ENCODE data around the gene SPACA4.

Gene SPACA4

DNA sequence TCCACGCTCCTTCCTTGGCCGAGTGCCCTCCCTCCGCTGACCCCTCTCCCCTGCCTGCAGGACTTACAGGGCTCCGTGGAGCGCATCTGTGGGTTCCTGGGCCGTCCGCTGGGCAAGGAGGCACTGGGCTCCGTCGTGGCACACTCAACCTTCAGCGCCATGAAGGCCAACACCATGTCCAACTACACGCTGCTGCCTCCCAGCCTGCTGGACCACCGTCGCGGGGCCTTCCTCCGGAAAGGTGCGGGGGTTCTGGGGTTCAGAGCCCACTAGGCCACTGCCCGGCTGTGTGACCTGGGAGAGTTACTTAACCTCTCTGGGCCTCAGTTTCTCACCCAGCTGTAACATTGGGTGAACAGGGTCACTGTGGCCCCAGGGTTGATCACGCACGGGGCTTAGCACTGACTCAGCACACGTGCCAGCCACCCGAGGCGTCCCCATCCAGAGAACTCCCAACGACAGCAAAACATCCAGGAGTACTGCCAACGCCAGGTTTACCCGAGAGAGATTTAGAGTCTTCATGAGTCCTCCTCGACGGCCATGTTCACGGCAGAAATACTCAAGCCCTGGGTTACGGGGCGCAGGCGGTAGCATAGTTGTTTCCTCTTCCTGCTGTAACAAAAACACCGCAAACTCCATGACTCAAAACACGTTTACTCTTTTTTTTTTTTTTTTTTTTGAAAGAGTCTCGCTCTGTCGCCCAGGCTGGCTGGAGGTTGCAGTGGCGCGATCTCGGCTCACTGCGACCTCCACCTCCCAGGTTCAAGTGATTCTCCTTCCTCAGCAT is 9.7 kb upstream of the SPACA4 start:
- peak overlapping the region; percentile 5 for H3K4me3 ChIP-seq (ENCODE audit: low read depth, low read length)
- TF ChIP-seq, protein P1, sequence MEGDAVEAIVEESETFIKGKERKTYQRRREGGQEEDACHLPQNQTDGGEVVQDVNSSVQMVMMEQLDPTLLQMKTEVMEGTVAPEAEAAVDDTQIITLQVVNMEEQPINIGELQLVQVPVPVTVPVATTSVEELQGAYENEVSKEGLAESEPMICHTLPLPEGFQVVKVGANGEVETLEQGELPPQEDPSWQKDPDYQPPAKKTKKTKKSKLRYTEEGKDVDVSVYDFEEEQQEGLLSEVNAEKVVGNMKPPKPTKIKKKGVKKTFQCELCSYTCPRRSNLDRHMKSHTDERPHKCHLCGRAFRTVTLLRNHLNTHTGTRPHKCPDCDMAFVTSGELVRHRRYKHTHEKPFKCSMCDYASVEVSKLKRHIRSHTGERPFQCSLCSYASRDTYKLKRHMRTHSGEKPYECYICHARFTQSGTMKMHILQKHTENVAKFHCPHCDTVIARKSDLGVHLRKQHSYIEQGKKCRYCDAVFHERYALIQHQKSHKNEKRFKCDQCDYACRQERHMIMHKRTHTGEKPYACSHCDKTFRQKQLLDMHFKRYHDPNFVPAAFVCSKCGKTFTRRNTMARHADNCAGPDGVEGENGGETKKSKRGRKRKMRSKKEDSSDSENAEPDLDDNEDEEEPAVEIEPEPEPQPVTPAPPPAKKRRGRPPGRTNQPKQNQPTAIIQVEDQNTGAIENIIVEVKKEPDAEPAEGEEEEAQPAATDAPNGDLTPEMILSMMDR (IDR thresholded peaks at IDR 0.05; ENCODE audit: borderline replicate concordance, insufficient read depth, low read depth, low read length), result no peak

DNA sequence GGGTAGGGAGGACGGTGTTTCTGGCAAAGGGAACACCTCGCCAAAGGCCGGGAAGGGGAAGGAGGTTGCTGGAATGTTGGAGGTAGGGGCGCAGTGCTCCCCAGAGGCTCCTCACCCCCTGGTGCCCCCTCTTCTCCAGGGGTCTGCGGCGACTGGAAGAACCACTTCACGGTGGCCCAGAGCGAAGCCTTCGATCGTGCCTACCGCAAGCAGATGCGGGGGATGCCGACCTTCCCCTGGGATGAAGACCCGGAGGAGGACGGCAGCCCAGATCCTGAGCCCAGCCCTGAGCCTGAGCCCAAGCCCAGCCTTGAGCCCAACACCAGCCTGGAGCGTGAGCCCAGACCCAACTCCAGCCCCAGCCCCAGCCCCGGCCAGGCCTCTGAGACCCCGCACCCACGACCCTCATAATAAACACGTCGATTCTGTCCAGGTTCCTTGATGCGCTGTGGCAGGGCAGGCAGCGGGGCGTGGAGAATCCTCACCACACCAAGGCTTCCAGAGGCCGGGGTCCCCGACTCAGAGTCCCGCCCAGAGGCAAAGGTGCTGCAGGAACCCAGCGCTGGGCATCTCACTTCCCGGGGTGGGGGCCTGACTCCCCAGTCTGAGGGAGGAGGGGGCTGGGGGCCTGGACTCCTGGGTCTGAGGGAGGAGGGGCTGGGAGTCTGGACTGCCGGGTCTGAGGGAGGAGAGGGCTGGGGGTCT is 7.4 kb upstream of the SPACA4 start:
- no peak overlapping the region for H3K4me3 ChIP-seq (ENCODE audit: low read depth, low read length)
- TF ChIP-seq, protein P1 (IDR thresholded peaks at IDR 0.05; ENCODE audit: borderline replicate concordance, insufficient read depth, low read depth, low read length), result no peak

DNA sequence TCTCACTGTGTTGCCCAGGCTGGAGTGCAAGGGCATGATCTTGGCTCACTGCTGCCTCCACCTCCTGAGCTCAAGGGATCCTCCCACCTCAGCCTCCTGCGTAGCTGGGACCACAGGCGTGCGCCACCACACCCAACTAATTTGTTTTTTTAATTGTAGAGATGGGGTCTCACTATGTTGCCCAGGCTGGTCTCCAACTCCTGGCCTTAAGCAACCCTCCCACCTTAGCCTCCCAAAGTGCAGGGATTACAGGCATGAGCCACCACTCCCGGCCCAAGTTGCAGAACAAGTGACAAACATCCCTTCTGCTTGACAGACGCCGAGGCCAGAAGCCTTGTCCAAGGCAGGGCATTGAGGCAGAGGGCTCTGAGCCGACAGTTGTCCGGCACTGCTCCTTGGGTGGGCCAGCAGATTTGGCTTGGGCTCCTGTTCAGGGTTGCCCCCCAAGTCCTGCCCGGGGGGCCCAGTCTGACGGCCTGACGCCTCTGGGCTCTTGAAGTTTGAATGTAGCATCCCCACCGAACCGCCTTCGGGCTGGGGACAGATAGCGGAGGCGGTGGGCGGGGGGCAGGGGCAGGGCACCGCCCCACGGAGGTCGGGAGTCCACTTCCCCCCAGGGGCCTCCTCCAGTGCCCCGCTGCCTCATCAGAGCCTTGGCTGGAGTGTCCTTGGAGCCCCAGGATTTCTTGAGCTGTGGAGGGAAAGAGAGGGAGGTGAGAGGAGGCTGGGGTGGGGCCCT is 5.7 kb upstream of the SPACA4 start:
- H3K4me3 ChIP-seq (ENCODE audit: low read depth, low read length), result no peak overlapping the region
- TF ChIP-seq, protein P1 (IDR thresholded peaks at IDR 0.05; ENCODE audit: borderline replicate concordance, insufficient read depth, low read depth, low read length), result no peak

DNA sequence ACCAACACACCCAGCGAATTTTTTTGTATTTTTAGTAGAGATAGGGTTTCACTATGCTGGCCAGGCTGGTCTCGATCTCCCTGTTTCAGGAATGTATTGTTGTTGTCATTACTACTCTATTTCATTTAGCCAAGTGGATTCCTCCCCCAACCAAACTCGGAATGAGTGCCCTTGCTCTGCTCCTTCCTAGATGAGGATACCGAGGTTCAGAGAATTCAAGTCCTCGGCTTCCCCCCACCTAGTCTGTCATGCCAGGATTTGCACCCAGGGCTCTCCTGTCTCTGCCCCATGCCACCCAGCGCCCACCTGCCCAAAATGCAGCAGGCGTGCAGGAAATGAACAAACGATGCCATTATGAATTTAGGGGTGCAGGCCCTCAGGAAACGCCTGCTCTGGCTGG is 3.5 kb upstream of the SPACA4 start:
- TF ChIP-seq, protein P1 (IDR thresholded peaks at IDR 0.05; ENCODE audit: borderline replicate concordance, insufficient read depth, low read depth, low read length), result no peak
- H3K4me3 ChIP-seq (ENCODE audit: low read depth, low read length), result no peak overlapping the region

DNA sequence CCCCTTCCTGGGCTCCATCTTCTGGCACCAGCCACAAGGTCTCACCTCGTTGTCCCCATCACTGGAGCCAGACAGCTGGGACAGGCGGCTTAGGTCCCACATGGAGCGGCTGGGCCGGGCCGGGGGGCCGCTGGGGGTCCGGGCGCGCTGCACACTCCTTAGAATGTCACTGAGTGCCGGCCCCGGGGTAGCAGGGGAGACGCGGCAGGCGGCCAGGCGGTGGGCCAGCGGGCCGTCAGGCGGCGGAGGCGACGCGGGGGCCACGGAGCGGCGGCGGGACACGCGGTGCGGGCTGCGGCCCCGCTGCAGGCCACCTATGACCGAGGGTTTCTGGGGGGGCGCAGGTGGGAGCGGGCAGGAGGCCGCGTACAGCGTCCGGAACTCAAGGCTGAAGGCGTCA is 3.1 kb upstream of the SPACA4 start:
- TF ChIP-seq, protein P1 (IDR thresholded peaks at IDR 0.05; ENCODE audit: borderline replicate concordance, insufficient read depth, low read depth, low read length), result no peak

DNA sequence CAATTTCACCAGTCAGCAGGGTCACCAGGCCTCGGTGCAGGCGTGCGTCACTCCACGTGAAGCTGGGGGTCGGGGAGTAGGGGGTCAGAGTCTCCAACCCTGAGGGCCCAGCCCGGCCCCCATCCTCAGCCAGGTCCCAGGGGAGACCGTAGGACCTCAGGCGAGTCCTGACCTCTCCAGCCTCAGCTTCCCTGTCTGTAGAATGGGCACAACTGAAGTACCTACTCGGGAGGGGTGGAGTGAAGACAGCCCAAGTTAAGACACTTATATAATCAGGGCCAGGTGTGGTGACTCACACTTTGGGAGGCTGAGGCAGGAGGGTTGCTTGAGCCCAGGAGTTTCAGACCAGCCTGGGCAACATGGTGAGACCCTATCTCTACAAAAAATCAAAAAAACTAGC is 2.7 kb upstream of the SPACA4 start:
- no peak overlapping the region for H3K4me3 ChIP-seq (ENCODE audit: low read depth, low read length)
- TF ChIP-seq, protein P1 (IDR thresholded peaks at IDR 0.05; ENCODE audit: borderline replicate concordance, insufficient read depth, low read depth, low read length), result no peak

More for the DNA sequence above, 3.1 kb upstream of the SPACA4 start:
- no peak overlapping the region for H3K4me3 ChIP-seq (ENCODE audit: low read depth, low read length)
